H1 (cell line): ENCODE data around the gene RASGRP1. TPM values are rescaled to one million over a fixed set of nuclear protein-coding genes. Genes with fewer than 3 reads are reported as not detected.

Experiments
- BCL11A ChIP-seq, 2 experiments: IDR thresholded peaks; one replicate each; pipeline ENCODE4 v1.6.1; 2011; ENCODE audit warnings: low read depth in 2 of 2, low read length in 2 of 2, mild to moderate bottlenecking in 2 of 2
- SAP30 ChIP-seq: fragments of 300-600 bp; sonication (generic); IDR thresholded peaks from 2 replicates; pipeline ENCODE4 v1.7.1; 2012; ENCODE audit warnings: low read length, moderate library complexity, mild to moderate bottlenecking, inconsistent platforms; ENCODE audit not compliant: insufficient read depth, insufficient replicate concordance
- polyA plus RNA-seq, 7 experiments: library from polyadenylated mRNA; depleted of rRNA in 3 of 7; stranded (reverse) in 5 of 7; unstranded in 2 of 7; fragments of >200 nt in 5 of 7; fragments of 200-250 nt in 2 of 7; gene quantifications; 1 replicate in 5 of 7; 2 replicates in 1 of 7; 4 replicates in 1 of 7; pipeline versions ENCODE4 v1.2.1 to v1.2.3, GENCODE V29; 2011 to 2013; ENCODE audit warnings: missing spikeins in 2 of 7, mixed read lengths in 2 of 7
- total RNA-seq: library from RNA; stranded (reverse); fragmentation: NEBNext Ultra II Directional; extraction: Animal tissue kit (Norgen Biotek cat#: 25700); gene quantifications from 2 replicates; pipeline ENCODE4 v1.2.1, GENCODE V29; 2021

The RASGRP1 gene
- total and polyA plus RNA-seq, 2 of the 8 experiments (the other 6 are each of a cell fraction or from before 2014, with no cell fraction given), result 1.1 to 2.1 TPM

DNA sequence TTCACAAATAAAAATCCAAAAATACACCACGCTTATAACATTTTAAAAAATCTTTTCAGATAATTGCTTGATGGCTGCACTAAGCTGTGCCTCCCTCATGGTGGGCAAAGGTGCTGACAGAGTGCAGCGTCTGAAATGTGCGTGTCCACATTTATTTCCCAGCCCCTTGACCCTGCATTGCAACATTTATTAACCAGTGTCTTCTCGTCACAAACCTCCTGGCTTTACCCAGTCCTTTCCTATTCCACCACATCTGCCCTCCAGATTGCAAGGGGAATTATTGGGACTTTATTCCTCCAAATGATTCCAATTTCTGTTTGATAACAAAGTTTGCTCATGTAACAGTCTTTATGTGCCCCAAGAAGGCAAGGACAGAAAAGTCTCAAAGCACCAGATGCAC is 5.5 kb downstream of the RASGRP1 start (continued):
- TF ChIP-seq BCL11A (IDR thresholded peaks at IDR 0.05; ENCODE audit: low read depth in 2 of 2, low read length in 2 of 2) (no peak), SAP30 (no peak)
